ENCODE results near the gene PIGP.
A peak's percentile ranks its signal among the peaks of the same experiment; 100 is the strongest.
"Not testable (repeated sequence)": the region's sequence is repeated elsewhere in the genome, so short reads cannot be mapped to it uniquely, and the experiment has no call there.

PIGP gene

DNA sequence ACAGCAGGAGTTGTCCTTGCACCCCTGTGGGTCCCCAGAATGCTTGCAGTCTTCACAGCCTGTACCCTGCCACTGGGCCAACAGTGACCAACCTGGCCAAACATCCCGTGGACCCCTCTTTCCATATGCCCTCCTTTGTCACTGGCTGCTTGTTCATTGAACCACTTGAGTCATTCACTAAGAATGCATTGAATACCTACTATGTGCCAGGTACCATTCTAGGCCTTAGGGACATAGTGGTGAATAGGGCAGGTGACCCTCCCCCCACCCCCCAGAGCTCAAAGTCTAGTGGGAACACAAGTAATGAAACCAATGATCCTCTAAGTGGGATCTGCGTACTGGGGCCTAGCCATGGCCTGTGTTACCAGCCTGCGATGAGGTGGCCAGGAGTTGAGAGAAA lies 28.2 kb downstream of the PIGP start:
- no peak for DNase-seq (ENCODE audit: low spot score)

DNA sequence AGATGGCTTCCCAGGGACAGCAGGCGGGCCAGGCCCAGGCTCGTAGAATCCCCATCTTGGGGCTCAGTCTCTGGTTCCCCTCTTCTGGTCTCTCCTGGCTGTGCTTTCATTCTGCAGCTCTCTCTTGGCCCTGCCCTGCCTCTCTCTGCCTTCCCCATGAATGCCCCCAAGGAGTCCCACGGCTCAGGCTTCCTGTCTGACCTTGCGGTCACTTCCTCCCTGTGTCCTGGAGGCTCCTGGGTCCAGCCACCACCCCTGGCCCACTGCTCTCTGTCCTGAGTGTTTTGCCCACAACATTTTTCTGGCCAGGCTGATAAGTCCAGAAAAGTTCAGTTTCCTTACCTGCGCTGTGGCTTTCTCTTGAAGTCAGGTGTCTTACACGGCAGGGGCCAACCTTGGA lies 29.1 kb downstream of the PIGP start:
- no peak for DNase-seq (ENCODE audit: low spot score)

DNA sequence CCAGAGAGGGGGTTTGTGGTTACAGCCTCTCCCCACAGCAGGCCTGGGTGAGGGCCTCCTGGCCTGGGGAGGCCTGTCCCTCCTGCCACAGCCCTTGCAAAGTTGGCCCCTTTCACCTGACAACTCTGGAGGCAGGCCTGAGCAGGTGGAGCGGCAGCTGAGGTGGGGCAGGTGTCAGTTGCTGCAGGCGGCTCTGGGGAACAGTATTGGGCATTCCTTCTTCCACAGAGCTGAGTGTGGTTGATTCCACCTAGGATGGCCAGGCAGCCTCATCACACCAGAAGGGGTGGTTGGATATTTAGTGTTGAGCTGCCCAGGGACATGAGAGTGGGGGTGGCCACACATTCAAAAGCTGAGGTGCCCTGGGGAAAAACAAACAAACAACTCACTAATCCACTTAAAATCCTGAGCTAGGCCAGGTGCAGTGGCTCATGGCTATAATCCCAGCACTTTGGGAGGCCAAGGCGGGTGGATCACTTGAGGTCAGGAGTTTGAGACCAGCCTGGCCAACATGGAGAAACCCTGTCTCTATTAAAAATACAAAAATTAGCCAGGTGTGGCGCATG lies 31.1 kb downstream of the PIGP start:
- DNase-seq (ENCODE audit: low spot score), result peak; percentile 22

GRCh38 chr21:37040212-37040611 lies 32.7 kb downstream of the PIGP start:
- DNase-seq (ENCODE audit: low spot score), result no peak

DNA sequence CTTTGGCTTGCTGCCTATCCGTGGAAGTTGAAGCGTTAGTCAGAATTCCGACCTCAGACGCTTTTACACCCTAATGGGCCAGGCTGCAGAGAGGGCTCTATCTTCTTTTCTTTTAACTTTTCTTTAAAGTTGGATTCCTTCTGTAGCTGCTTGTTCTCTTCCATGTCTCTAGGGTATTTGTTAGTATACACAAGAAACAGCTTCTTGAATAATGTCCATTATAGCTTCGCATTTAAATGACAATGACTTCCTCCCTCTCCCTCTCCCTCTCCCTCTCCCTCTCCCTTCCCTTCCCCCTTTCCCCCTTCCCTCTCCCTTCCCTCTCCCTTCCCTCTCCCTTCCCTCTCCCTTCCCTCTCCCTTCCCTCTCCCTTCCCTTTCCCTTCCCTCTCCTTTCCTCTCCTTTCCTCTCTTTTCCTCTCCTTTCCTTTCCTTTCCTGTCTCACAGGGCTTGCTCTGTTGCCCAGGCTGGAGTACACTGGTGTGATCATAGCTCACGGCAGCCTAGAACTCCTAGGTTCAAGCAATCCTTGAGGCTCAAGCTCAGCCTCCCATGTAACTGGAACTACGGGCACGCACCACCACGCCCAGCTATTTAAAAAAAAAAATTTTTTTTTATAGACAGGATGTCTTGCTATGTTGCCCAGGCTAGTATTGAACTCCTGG lies 33.3 kb downstream of the PIGP start:
- no peak for DNase-seq (ENCODE audit: low spot score)

DNA sequence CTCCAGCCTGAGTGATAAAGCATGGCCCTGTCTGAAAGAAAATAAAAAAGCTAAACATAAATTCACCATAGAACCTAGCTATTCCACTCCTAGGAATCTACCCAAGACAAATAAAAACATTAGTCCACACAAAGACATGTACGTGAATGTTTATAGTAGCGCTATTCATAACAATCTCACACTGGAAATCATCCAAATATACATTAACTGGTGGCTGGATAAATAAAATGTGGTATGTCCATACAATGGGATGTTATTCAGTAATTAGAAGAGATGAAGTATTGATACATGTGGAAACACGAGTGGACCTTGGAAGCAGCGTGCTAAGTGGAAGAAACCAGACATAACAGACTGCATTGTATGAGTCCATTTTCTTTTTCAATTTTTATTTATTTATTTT lies 36.7 kb downstream of the PIGP start:
- no peak for DNase-seq (ENCODE audit: low spot score)

DNA sequence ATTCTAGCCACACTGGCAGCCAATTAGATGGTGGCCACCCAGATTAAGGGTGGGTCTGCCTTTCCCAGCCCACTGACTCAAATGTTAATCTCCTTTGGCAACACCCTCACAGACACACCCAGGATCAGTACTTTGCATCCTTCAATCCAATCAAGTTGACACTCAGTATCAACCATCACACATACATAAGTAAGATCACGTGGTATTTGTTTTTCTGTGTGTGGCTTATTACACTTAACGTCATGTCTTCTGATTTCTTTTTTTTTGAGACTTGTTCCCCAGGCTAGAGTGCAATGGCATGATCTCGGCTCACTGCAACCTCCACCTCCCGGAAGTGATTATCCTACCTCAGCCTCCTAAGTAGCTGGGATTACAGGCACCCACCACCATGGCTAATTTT lies 38.5 kb downstream of the PIGP start:
- DNase-seq (ENCODE audit: low spot score), result not testable (repeated sequence)

GRCh38 chr21:37032877-37033471 lies 39.9 kb downstream of the PIGP start:
- no peak for DNase-seq (ENCODE audit: low spot score)

- no peak for DNase-seq (ENCODE audit: low spot score)
Observed at GRCh38 chr21:37032293-37032692, 40.6 kb downstream of the PIGP start.

DNA sequence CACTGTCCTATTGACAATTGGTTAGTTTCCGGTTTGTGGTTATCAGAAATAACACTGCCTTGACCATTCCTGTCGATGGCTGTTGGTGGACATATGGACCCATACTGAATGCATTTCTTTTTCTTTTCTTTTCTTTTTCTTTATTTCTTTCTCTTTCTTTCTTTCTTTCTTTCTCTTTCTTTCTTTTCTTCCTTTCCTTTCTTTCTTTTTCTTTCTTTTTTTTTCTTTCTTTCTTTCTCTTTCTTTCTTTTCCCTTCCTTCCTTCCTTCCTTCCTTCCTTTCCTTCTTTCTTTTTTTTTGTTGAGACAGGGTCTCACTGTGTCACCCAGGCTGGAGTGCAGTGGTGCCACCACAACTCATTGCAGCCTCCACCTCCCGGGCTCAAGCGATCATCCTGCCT lies 42.0 kb downstream of the PIGP start:
- no peak for DNase-seq (ENCODE audit: low spot score)

DNA sequence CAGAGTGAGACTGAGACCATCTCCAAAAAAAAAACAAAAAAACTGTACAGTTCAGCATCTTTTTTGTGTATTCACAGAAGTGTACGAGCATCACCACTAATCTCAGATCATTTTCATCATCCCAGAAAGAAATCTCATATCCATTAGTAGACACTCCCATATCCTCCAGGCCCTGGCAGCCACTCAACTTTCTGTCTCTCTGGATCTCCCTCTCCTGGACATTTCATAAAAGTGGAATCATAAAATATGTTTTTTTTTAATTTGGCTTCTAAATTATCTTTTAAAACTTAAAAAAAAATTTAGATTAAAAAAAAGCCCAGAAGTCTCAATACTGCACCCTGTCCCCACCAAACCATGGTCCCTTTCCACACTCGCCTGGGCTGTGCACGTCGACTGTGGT lies 44.3 kb downstream of the PIGP start:
- no peak for DNase-seq (ENCODE audit: low spot score)

- DNase-seq (ENCODE audit: low spot score), result no peak
Observed at GRCh38 chr21:37026499-37026898, 46.4 kb downstream of the PIGP start.

- DNase-seq (ENCODE audit: low spot score), result no peak
Observed at GRCh38 chr21:37017951-37018679, 54.8 kb downstream of the PIGP start.

All from iPS-NIHi11 (cell line).